Stromal cell of bone marrow (primary cell): ENCODE data around the gene SOS2.

Source experiments
- DNase-seq: peaks from one replicate; pipeline ENCODE4 v3.0.0-alpha.2; 2012; ENCODE audit warnings: low read depth

Gene SOS2

GRCh38 chr14:50231475-50232275 lies at the start of gene SOS2:
Gene SOS2, minus strand, starts transcription at chr14:50231578. Its CDS starts 295 bp downstream, at chr14:50231283.
- DNase-seq: peak; percentile 77

- DNase-seq: no peak
These were observed 41.1 kb upstream of the SOS2 start for GRCh38 chr14:50272498-50272897.

DNA sequence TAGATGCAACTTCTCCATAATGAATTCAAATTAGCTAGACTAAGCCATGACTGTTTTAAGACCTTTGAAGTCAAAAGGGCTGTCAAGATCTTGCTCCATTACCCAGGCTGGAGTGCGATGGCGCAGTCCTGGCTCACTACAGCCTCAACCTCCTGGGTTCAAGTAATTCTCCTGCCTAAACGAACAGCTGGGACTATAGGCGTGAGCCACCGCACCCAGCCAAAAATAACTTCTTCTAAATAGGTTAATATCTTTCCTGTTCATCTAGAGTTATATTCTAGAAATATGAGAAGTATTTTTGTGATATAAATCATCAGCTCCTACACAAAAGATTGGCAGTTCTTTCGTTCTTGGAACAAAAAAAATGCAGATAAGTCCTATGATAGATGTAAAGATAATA lies 39.6 kb upstream of the SOS2 start:
- no peak for DNase-seq

- no peak for DNase-seq
These were observed 33.7 kb upstream of the SOS2 start for GRCh38 chr14:50265029-50265428.

GRCh38 chr14:50263321-50263720 lies 31.9 kb upstream of the SOS2 start:
- no peak for DNase-seq

GRCh38 chr14:50262865-50263264 lies 31.5 kb upstream of the SOS2 start:
- DNase-seq: no peak

- DNase-seq: peak; percentile 27
These were observed 29.1 kb upstream of the SOS2 start for GRCh38 chr14:50260511-50260910.

DNA sequence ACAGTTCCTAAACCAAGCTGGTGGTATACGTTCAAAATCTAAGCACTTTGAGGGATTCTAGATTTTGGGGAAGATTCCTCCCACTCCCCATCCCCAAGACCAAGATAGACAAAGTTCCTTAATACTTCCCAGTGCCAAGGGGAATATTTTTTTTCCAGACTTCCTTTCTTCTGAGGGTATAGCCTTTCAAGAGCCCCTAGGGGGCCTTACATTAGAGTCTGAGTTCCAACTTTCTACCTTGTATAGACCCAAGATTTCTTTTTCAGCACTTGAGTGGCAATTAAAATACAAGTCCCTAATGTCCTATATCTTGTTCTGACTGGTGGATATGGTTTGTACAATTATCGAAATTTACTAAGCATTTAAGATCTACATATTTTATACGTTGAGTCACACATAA lies 28.7 kb upstream of the SOS2 start:
- DNase-seq: no peak

- DNase-seq: peak; percentile 2
These were observed 26.4 kb upstream of the SOS2 start for GRCh38 chr14:50257732-50258131.

DNA sequence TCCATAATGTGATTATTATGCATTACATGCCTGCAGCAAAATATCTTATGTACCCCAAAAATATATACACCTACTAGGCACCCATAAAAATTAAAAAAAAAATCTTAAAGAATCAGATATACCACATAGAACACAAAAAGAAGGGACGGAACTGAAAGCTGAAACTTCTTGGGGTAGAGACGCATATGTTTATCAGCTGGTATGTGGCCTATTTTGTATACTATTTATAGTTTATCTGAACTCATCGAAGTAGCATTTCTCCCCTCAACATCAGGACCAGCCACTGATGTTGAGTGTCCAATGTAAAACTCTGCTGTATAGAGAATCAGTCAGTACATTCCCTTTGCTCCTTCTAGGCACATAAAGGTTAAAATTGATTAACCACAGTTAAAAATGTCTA lies 22.9 kb upstream of the SOS2 start:
- DNase-seq: no peak

GRCh38 chr14:50249136-50249775 lies 17.9 kb upstream of the SOS2 start:
- no peak for DNase-seq

- DNase-seq: no peak
These were observed 15.9 kb upstream of the SOS2 start for GRCh38 chr14:50247245-50247644.

GRCh38 chr14:50242566-50243310 lies 11.4 kb upstream of the SOS2 start:
- no peak for DNase-seq

GRCh38 chr14:50242096-50242495 lies 10.7 kb upstream of the SOS2 start:
- DNase-seq: no peak

- no peak for DNase-seq
These were observed 6.0 kb upstream of the SOS2 start for GRCh38 chr14:50237427-50237826.

DNA sequence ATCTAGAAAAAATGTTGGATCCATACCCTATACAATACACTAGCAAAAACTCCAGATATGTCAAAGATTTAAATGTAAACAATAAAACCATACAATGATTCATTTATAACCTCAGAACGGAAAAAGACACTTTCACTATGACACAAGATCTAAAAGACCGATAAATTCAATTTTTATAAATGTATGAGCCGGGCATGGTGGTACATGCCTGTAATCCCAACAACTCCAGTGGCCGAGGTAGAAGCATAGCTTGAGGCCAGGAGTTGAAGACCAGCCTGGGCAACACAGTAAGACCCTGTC lies 2.5 kb upstream of the SOS2 start:
- DNase-seq: no peak

DNA sequence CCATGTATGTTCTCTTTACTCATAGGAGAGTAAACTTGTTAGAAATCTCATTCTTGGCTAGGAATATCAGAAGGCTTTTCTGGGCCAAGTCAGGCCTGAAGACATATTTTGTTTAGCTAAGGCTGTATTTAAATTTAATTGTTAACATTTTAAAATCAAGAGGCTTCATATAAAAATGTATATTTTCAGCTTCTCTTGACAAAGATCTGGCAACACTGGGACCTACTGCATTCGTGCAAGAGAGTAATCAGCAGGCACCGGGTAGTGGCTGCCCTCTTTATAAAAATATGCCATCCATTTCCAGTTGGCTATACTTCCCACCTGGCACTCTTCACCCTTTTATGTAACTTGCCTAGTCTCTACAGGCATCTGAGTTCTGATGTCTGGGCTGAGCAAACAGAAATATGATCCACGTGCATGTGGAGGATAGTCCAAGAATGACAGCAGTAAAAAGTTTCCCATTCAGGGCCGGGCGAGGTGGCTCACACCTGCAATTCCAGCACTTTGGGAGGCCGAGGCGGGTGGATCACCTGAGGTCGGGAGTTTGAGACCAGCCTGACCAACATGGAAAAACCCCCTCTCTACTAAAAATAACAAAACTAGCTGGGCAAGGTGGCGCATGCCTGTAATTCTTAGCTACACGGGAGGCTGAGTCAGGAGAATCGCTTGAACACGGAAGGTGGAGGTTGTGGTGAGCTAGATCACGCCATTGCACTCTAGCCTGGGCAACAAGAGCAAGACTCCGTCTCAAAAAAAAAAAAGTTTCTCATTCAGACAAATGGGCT lies 2.0 kb upstream of the SOS2 start:
- DNase-seq: no peak

- DNase-seq: no peak
These were observed 881 bp upstream of the SOS2 start for GRCh38 chr14:50232276-50232642.

DNA sequence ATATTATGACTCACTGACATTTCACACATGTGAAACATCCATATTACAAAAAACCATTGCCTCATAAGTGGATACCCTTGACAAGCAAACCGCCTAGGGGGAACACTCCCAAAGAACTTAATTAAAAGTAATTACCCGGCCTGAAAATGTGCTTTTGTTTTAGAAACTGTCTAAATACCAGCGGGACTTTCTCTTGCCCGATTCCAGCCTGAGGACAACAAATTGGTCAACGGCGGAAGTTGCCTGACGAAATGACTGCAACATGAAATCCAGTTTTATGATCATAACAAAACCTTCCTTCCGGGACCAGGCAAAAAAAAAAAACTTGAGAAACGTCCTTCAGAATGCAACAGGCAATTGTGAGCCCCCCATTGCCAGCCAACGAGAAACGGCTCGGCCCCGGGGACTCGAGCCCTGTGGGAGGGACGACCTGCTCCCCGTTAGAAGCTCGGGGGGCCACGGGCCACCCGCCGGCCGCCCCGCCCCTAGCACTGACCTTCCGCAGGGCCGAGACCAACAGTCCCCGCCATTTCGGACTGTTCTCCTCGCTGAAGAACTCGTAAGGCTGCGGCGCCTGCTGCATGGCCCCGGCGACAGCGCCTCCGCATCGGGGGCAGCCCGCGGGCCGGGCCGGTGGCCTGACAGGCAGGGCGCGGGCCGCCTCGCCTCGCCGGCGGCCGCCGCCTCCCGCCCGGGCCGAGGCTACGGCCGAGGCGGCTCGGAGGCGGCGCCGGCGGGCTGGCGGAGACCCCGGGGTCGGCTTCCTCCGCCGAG lies 490 bp downstream of the SOS2 start:
- DNase-seq: peak; percentile 31

GRCh38 chr14:50230401-50230700 lies 1.0 kb downstream of the SOS2 start:
- no peak for DNase-seq

DNA sequence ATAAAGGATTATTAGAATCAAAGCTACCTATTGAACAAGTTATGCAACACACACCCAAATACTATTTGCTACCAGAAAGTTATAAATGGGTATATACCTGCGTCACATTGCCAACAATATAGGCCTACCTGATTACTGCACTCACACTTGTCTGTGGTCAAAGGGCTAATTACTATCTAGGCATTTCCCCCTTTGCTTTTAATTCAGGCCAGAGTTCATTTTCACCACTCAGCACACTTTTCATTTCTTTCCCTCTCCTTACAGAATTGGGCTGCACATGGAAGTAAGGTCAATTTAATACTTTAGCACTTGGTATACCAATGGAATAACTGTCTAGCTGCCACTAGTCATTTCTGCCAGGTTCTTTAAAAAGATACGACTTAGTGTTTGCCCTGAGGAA lies 1.7 kb downstream of the SOS2 start:
- DNase-seq: no peak

DNA sequence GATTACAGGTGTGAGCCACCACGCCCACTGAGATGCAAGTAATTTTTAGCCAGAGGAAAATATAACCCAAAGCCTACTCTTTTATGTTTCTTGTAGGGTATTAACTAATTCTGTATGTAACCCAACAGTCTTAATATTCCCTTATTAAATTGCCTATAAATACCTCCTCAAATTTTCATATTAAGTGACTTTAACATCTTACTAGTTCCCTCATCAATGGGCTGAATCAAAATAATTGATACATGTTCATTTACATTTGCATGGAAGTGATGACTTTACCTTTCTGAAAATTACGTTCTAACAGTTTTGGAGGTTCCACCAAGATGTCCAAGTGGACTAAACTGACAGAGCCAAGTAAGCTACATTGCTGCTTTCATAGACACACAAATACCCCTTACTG lies 3.1 kb downstream of the SOS2 start:
- DNase-seq: no peak
